GM11168 (cell line): ENCODE measurements around the gene ANKDD1A.

Source experiments
- in situ Hi-C: fragments of 300-500 bp; cut with MboI; formaldehyde crosslinking; loops from one replicate; pipeline ENCODE4 v1.12.0; 2022; ENCODE audit warnings: low sequenced_read_pairs; ENCODE audit not compliant: unreplicated experiment

The ANKDD1A gene

DNA sequence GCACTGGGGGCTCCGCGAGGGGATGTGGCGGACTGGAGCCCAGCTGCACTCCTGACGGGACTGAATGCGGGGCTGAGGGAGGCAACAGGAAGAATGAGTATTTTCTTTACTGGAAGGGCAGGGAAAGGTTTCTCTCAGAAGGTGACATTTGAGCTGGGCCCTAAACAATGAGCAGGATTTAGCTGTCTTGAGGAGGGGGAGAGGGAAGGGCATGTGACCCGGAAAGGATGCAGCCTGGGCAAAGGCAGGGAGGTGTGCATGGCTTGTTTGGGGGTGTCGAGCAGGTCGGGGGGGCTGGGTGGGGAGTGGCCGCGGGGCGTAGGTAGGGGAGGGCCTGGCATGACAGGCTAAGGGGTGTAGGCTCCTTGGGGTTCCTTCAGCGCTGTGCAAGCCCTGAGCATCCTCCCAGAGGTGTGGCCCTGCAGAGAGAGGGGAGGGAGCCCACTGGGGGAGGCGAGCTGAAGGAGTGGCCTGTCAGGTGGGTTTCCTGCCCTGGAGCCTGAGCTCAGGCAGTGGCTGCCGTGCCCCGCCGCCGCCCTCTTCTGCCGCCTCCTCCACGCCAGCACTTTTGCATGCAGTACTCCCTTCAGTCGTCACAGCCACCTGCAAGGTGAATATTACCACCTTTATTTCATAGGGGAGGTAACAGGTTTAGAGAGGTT lies 17.2 kb upstream of the ANKDD1A start:
- in situ Hi-C loops, result no loop called here

DNA sequence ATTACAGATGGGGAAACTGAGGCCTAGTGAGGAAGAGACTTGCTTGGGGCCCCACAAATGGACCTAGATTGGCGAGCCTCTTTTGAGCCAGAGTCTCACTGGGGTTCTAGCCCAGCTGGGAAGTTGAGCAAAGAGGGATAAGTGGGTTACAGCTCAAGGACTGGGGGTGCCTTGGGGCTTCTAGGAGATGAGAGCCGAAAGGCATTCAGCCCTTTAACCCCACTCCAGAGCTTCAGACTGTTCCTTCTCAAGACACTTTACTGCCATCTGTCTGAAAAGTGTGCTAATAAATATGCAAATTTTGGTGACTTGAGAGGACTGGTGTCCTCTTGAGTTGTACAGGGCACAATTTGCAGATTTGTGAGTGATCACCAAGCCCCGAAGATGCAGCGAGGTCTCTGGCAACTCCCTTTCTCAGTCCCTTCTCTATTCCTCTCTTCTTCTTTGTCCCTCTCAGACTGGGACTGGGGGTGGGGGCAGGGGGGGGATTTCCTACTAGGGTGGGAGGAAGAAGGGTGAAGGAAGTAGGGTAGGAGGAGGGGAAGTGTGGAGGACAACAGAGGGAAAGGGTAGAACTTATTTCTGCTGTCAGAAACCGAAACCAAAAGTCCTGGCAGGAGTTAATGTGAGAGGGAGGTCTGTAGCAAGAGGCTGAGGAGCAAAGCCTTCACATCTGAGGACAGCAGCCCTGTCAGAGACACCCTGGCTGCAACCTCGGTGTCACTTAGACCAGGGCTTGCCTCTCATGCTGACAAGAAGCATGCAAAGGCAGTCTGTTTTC lies 16.2 kb upstream of the ANKDD1A start:
- in situ Hi-C loops, result no loop called here

DNA sequence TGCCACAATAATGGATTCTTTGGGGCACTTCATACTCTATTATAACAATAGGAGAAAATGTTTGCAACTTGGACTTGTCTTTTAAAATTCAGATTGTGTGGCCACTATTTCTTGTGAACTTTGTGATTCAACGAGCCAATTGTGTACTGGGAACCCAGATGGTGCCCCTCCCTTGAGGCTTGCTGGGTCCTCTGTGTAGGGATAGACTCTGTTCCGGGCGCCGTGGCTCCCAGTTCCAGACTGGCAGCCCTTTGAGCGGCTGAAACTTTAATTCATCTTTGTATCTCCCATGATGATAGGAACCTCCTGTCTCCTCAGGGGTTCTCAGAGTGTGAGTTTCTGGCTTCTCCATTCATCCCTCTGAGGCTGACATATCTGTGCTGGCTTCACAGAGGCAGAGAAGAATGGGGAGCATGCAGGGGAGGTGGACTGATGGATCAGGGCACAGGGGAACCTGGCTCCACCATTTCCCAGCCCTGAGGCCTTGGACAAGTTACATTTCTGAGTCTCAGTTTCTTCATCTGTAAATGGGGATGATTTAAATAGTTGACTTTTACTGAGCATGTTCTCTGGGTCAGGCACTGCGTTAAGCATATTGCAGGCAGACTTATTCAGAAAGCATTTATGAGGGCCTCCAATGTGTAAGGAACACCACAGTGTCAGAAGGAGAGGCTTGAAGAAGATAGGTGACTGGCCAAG lies 15.2 kb upstream of the ANKDD1A start:
- in situ Hi-C loops, result no loop called here

DNA sequence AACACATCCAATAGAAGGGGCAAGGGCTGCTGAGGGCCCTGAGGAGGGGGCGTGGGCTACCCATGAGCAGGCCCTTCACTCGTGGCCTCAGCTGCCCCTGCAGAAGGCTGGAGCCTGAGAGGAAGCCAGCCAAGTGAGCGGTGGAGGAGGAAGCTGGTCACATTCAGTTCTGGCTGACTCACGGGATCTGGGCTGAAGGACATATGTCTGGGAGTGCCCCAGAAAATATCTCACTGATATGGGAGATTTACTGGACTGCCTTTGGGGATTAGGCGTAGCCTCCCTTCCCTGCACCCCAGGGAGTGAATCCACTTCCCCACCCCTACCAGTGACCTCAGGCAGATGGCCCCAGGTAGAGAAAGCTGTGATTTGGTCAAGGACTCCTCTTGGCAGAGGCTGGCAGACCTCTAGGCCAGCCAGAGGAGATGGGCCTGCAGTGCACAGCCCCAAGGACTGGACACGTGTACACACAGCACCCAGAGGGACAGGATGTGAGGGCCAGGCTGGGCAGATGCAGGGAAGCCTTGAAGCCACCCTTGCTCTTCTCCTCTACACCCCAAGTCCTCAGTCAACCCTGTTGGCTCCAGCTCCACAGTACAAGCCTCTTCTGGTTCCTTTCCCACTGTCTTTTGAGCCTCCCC lies 14.2 kb upstream of the ANKDD1A start:
- in situ Hi-C loops, result no loop called here

DNA sequence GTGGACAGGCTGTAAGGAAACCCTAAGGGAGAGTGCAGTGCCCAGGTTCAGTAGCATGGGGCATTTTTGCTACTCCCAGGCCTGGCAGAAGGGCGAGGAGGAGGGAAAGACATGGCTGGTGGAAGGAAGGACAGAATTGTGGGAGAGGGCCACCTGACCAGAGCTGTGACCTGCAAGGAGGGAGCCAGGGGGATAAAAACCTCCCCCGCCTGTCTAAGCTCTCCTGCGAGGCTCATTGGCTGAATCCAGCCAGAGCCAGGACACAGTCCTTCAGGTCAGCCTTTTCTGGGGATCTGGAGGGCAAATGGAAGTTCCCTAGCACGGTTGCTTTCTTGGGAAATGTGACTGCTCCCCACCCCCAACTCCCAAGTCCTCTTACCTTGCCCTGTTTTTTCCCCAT lies 13.3 kb upstream of the ANKDD1A start:
- in situ Hi-C loops, result no loop called here

DNA sequence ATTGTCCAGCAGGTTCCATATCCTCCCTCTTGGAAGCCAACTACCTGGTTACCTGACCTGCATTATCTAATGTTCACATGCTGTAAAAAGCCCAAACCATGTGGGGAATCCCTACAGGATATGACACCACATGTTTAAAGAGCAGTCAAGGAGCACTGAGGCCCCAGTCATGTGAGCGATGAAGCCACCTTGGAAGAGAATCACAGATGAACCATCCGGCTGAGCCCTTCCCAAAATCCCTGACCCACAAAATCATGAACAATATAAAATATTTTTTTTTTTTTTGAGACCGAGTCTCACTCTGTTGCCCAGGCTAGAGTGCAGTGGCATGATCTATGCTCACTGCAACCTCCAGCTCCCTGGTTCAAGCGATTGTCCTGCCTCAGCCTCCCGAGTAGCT lies 10.6 kb upstream of the ANKDD1A start:
- in situ Hi-C loops, result loop anchor here (10.0 kb wide), 2 partner anchors 56 to 166 kb away; partner anchors contain the start of gene PLEKHO2

DNA sequence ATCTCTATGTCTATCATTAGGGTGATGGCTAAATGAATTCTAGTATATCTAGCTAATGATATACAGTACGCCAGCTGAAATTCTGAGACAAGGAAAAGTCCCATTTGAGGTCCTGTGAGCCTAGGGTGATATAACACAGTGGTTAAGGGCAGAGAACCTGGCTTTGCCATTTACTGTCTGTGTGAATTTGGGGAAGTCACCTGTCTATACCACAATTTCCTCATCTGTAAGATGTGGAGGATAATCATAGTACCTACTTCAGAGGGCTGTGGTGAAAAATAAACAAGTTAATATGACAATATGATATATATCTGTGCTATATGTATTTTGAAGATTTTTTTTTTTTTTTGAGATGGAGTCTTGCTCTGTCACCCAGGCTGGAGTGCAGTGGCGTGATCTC lies 9.8 kb upstream of the ANKDD1A start:
- in situ Hi-C loops, result loop anchor here (10.0 kb wide), 2 partner anchors 57 to 167 kb away; partner anchors contain the start of gene PLEKHO2

DNA sequence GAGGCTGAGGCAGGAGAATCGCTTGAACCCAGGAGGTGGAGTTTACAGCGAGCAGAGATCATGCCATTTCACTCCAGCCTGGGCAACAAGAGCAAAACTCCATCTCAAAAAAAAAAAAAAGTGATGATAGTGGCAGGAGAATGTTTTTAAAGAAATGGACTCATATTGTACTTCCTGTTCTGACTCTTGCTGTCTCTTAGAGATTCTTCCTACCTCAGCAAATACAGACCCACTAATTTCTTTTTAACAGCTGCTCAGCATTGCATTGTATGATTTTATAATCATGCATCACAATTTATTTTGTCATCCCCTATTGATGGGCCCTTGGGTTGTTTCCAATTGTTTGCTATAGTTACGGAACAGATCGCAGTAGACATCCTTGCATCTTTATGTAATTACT lies 8.8 kb upstream of the ANKDD1A start:
- in situ Hi-C loops, result loop anchor here (10.0 kb wide), 2 partner anchors 58 to 168 kb away; partner anchors contain the start of gene PLEKHO2

DNA sequence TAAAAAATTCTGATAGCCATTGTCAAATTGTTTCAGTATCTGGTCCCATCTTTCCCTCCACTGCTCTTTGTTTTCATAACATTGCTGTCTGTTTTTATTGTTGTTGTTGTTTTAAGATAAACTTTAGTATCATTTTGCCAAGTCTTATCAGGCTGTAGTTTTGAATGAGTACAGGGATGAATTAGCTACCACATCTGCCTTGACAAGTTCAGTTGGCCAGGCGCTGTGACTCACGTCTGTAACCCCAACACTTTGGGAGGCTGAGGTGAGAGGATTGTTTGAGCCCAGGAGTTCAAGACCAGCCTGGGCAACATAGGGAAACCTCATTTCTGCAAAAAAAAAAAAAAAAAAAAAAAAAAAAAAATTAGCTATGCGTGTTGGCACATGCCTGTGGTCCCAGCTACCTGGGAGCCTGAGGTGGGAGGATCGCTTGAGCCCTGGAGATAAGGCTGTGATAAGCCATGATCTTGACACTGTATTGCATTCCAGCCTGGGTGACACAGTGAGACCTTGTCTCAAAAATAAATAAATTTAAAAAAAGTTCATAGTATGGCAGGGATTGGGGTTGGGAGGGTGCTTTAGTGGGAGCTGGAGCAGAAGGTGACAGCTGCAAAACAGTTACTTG lies 8.3 kb upstream of the ANKDD1A start:
- in situ Hi-C loops, result loop anchor here (10.0 kb wide), 2 partner anchors 59 to 169 kb away; partner anchors contain the start of gene PLEKHO2

DNA sequence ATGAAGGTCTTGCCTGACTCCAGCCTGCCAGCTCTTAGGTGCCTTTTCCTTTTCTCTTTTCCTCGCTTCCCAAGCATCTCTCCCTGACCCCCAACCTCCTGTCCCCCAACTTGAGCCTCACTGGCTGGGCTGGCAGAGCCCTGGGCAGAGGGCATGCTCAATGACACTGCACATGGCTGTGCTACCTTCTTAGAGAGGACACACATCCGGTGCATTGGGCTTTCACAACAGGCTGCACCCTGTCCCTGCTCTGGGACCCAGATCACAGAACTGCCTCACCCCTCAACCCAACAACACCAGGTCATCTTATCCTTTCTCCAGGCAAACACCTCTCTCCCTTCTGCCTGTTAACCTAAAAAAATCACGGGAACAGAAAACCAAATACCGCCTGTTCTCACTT lies 7.5 kb upstream of the ANKDD1A start:
- in situ Hi-C loops, result loop anchor here (10.0 kb wide), 2 partner anchors 59 to 169 kb away; partner anchors contain the start of gene PLEKHO2

DNA sequence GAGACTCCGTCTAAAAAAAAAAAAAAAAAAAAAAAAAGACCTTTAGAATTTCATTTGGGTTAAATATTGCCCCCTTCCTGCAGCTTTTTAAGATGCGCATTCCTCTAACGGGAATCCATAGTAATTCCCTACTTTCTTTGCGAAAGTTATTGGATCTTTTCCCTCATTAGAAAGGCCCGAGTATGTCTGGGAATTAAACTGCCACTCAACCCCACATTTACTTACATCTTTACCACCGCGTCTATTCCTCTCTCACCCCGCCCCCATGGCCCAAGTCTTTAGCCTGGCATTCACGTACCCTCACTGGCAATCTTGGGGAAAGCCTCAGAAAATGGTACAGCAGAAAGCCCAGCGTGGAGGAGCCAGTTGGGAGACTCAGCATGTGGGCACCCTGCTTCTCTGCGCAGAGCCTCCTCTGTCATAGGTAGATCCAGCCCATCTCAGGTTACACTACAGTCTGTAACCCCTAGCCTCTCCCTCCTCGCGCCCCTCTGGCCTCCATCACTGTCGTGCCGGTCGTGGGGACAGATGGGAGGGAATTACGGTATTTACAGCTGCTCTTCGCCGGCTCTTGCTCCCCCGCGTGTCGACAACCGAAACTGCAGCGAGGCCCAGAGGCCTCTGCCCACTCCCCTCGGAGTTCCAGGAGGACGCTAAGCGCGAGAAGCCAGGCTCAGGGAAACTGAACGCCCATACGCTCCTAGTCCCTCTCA lies 6.4 kb upstream of the ANKDD1A start:
- in situ Hi-C loops, result loop anchor here (10.0 kb wide), 2 partner anchors 60 to 170 kb away; partner anchors contain the start of gene PLEKHO2

DNA sequence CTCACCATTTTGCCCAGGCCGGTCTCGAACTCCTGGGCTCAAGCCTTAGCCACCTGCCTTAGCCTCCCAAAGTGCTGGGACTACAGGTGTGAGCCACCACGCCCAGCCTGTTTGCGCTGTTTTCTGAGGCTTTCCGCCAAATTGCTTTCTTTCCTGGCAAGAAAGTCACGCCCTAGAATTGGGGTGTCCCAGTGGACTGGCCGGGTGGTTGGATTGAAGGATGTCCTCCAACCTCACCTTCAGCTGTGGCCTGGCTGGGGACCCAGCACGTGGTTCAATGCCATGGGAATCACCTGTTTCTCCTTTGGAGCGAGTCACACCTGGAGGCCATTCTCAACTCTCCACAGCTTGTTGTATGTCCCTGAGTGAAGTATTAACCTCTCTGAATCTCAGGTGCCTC lies 5.8 kb upstream of the ANKDD1A start:
- in situ Hi-C loops, result loop anchor here (10.0 kb wide), 2 partner anchors 61 to 171 kb away; partner anchors contain the start of gene PLEKHO2

DNA sequence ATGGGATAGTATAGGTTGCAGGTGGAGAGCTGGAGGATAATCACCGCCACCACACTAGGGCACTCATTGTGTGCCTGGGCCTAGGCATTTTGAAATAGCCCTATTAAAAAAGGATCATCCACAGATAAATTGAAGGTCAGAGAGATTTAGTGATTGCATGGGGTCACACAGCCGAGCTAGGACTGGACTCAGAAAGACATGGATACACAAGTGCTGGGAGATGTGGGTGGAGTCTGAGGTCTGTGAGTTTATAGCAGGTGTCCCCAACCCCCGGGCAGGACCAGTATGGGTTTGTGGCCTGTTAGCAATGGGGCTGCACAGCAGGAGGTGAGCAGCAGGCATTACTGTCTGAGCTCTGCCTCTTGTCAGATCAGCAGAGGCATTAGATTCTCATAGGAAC lies 5.3 kb upstream of the ANKDD1A start:
- in situ Hi-C loops, result loop anchor here (10.0 kb wide), 2 partner anchors 62 to 172 kb away; partner anchors contain the start of gene PLEKHO2

DNA sequence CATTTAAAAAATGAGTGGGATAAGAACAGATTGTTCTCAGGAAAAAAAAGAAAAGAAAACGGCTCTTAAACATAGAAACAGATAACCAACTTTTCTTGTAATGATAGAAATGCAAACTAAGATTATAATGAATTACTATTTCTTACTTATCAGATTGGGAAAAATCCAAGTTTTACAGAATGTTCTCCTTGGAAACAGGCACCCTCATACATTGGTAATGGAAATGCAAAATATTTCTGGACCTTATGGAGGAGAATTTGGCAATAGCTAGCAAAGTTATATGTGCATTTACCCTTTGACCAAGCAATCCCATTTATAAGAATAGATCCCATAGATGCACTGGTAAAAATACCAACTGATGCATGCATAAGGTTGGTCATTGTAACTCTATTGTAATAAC lies 3.7 kb upstream of the ANKDD1A start:
- in situ Hi-C loops, result loop anchor here (10.0 kb wide), 2 partner anchors 63 to 173 kb away; partner anchors contain the start of gene PLEKHO2

DNA sequence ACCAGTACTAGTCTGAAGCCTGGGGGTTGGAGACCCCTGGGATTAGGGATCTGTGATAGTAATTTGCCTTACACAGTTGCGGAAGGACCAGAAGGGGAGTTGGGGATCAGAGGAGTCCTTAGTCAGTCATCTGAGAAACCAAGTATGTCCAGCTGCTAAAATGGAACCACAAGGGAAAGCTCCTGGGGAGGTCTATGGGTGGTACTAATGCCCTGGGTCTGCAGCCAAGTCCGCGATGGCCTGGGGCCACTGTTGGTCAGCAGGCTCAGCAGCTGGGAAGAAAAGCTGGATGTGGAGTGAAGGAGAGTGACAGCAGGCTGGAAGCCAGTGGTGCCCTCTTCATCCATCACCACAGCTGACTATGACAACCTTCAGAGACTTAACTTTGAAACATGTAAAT lies 2.2 kb upstream of the ANKDD1A start:
- in situ Hi-C loops, result loop anchor here (10.0 kb wide), 2 partner anchors 65 to 175 kb away; partner anchors contain the start of gene PLEKHO2

DNA sequence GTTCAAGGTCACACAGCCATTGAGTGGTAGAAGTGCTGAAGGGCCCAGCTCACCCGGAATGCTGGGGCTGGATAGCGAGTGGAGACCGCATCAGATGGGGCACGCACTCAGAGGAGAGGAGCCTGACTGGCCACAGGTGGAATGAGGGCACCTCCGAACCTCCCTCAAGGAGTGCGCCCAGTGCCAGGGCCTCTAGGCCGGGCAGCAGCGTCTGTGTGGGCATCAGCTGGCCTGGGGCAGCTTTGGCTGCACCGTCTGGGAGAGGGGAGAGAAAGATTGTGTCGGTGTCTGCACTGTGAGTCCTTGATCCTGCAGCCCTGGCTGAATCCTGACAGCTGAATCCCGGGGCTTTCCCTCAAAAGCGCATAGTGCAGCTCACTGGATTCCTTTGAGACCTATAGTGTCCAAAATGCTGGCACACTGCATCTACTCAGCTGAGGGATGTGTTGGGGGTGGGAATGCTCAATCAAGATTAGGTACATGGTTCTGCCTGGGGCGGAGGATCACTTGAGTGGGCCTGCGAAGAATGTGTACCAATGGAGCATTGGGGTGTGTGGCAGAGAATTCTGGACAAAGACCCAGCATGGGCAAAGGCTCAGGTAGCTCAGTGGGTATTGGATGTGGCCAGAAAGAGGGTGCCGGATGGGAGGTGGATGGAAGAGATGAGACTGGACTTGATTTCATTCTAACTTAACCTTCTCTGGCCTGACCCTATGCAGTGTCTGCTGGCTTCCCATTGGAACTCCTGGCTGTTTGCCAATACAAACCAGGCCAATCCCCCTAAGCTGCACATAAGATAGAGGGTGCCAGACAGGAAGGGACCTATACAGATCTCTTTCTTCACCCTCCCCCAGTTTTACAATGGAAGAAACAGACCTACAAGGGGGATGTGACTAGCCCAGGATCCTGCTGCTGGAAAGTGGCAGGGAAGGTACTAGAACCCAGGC lies 950 bp downstream of the ANKDD1A start:
- in situ Hi-C loops, result no loop called here

DNA sequence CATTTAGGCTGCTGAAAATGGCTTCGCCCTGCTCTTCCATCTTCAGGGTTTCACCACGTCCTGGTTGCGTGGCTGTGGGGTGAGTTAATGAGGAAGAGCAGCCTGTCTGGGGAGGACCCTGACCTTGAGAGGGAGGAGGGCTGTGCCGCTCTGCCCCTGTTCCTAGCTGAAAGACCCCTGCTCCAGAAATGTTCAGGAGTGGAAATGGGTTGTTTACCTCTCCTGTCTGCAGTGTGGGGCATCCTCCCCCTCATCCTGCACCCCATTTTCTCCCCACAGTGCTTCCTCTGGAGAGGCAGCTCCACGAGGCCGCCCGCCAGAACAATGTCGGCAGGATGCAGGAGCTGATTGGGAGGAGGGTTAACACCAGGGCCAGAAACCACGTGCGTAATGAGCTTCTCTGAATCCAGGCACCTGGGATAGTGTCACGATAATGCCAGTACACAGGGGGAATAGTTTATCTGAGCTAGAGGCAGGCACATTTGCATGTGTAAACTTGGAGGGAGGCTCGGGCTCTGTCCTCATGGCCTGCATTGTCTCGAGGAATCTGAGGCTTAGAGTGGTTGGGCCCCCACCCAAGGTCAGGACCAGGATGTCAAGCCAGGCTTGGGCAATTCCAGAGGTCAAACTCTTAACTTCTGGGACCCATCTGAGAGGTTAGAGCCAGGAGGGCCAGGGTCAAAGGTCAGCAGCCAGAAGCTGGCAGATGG lies 4.0 kb downstream of the ANKDD1A start:
- in situ Hi-C loops, result no loop called here
